ENCODE data around the gene PDCD1.

Gene PDCD1

DNA sequence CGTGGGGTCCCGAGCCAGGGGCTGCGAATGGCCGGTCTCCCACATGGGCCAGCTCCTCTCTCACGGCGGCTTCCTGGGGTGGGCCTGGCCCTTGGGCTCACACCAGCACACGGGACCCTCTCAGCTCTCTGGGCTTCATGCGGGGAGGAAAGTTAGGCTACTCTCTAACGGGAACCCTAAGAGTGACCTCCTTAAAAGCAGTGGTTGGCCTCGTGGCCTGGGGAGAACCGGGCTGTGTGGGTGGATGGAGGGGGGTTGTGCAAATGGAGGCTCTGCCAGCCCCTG, 36.7 kb upstream of the PDCD1 start:
- DNase-seq, result no peak

DNA sequence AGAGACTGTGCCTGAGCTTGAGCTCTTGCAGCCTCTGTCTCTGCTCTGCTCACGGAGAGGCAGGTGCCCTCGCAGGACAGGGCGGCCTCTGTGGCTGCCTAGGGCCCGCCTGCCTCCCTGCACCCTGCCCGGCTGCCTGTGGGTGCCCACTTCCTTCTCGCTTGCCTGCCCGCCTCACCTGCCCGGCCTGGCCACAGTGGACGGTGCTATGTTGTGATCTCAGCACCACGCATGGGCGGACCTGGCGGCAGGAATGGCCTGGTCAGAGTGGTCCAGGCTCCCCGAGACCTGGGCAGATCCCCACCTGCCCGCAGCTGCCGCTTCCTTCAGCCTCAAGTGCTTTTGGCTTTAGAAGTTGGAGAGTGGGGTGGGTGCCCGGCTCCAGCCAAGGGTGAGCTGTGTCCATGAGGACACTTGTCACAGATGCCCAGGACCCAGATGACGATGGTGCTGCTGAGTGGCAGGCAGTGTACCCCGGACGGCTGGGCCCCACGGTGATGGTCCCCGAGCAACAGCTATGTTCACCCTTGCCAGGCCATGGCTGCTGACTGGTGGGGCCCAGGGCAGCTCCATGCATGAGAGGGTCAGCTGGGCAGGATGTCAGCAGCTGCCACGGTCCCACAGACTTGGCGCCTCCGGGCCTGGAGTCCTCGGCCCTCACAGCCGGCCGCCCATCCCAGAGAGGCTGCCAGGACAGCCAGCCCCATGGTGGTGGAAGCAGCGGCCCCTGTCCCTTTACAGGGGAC, 36.2 kb upstream of the PDCD1 start:
- no peak for DNase-seq

DNA sequence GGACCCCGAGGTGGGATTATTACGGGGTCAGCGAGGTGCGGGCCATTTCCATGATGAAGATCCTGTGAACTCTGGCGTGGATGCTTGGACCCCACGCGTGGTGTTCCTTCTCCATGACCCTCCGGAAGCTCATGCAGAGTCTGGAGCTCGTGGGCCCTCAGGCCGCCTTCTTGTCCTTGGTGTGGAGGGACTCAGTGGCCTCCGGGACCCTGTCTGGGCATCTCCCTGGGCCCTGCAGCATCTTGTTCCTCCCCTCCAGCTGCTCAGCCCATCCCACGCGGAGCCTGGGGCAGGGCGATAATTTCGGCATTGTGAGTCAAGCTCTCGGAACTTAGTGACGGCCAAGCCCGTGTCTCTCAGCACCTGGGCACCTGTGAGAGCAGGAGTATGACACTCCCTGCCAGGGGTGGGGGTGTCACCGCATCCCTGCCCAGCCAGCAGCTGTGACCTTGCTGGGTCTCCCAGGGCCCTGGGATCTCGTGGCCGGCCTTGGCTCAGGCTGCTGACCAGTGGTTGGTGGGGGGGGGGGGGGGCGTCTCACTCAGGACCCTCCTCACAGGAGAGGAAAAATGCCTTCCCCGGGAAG, 35.5 kb upstream of the PDCD1 start:
- DNase-seq, result no peak

DNA sequence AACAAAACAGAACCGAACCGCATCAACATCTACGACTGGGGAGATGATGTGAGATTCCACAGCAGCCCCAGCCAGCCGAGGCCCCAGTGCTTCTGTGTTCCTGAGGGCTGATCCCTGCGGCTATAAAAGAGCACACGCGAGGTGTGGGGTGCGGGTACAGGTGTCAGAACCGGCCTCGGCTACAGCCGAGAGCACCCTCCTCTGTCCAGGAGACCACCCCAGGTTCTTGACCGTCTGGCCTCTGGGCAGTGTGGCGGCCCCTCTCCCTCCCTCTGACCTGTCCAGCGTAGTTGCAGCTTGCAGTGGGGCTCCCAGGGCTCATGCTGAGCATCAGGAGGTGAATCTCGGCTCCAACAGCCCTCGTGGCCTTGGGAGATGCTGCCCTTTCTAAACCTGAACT, 34.6 kb upstream of the PDCD1 start:
- DNase-seq, result no peak

DNA sequence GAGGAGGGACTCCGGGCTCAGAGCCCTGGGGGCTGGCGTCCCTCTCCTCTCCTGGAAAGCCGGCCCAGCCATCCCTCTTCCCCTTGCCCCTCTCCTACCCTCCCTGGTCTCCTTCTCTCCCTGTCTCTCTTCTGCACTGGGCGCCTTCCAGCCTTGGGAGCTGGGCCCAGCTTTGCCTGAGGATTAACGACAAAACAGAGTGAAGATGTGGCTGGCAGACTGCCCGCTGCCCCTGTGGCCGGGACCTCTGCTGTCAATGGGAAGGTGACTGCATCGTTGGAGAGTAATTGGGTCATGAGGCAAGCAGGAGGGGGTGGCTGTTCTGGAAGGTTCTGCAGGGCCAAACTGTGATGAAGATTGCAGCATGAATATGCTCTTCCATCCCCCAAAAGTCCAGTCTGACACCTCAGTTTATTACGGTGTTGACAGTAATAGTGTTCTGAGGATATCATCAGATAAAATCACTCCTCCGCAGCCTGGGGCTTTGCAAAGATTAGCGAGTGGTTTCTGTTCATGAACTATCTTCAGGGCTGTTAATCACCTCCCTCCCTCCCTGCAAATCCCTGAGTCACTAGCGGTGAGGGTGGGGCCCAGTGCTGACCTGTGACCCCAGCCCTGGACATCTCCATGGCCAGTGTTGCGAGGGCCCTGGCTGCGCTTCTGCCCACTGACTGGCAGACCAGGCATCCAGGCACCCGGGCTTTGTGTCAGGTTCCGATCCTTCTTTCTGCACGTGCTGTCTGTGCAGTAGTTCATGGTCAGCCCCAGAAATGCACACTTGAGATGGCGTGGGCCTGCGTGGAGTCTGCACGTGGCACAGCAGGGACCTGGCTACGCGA, 33.8 kb upstream of the PDCD1 start:
- DNase-seq, result no peak

DNA sequence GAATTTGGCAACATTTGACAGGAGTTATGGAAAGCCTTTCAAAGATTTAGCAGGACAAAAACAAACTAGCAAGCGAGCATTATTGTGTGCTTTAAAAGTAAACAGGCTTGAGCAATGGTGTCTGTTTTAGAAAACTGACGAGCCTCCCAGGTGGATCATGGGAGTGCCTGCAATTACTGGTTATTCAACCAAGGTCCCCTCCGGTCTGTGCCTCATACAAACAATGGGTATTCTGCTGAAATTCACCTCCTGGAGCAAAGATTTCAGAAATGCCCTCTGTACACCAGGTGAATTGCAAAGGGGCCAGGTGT, 33.2 kb upstream of the PDCD1 start:
- no peak for DNase-seq

DNA sequence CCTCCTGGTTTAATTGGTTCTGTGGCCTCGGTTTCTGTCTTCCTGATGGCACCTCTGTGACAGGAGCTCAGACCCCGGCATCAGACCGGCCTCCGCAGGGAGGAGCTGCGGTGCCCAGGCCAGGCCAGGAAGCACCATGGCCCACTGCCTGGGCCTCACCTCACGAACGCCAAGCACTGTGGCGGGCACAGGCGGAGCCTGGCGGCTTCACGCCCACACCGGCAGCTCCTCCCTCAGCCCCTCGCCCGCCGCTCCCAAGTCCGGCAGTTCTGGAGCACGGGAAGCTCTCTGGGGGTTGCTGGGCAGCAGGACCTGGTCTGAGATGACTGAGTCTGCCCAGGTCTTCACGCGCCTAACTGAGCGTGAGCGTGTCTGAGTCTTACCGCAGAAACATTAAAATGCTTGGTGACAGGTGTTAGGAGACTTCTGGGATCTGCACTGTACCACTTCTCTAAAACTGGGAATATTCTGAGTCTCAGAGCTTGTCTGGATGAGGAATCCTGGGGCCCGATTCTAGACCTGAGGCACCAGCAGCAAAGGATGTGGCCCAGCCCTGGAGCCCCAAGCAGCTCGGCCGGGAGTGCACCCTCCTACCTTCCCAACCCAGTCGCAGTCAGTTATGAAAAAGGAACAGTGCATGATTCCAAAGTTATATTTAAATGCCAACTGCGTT, 32.8 kb upstream of the PDCD1 start:
- DNase-seq, result no peak

DNA sequence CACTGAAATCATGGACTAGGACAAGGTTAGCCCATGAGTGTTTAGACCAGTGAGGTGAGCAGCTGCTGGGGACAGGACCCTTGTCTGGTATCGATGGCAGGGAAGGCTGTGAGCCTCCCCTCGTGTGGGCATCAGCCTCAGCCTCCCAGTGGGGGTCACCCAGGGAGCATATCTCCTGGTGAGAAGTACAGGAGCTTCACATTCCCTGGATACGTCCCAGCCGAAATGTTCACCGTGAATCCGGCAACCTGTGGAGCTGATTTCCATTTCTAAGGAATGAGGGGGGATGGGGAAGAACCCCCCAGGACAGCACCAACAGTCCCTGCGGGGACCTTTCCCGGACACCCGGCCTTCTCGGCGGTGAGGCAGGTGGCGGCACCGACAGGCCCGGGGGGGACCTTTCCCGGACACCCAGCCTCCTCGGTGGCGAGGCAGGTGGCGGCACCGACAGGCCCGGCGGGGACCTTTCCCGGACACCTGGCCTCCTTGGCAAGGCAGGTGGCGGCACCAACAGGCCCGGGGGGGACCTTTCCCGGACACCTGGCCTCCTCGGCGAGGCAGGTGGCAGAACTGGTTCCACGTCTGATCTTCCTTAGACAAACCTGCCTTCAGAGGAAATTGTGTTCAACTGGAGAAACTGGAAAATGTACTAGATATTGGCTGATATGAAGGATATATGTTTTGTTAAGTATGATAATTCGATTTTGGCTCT, 32.0 kb upstream of the PDCD1 start:
- DNase-seq, result no peak

DNA sequence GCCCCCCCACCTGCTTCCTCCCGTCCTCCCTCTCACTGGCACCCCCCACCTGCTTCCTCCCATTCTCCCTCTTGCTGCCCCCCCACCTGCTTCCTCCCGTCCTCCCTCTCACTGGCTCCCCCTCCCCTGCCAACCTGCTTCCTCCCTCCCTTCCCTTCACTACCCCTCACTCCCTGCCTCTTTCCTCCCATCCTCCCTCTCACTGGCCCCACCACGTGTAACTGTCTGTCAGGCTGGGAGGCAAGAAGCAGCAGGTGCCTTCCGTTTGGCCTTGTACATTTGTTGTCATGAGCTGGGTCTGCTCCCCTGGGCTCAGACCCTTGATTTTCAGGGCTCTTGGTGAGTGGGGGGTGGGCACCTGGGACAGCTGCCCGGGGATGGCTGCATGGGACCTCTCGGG, 29.9 kb upstream of the PDCD1 start:
- DNase-seq, result no peak

DNA sequence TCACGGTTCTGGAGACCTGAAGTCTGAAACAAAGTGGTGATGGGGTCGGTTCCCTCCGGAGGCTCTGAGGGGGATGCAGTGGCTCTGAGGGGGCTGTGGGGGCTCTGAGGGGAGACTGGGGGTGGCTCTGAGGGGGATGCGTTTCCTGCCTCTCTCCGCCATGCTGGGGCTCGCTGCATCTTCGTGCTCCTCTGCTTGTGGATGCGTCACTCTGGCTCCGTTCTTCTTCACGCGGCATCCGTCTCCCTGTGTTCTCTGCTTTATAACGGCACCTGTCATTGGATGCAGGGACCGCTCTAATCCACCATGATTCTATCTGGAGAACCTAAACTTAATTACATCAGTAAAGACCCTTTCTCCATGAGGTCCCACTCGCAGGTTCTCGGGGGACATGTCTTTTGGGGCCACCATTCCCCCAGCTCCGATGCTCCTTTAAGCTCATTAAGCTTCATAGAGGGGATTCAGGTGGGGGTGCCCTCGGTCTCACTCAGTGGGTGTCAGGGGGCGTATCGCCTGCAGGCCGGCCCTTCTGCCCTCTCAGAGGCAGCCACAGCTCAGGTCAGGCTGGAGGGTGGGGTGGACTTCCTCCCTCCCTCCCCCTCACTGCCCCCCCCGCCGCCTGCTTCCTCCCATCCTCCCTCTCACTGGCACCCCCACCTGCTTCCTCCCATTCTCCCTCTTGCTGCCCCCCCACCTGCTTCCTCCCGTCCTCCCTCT, 29.3 kb upstream of the PDCD1 start:
- no peak for DNase-seq

DNA sequence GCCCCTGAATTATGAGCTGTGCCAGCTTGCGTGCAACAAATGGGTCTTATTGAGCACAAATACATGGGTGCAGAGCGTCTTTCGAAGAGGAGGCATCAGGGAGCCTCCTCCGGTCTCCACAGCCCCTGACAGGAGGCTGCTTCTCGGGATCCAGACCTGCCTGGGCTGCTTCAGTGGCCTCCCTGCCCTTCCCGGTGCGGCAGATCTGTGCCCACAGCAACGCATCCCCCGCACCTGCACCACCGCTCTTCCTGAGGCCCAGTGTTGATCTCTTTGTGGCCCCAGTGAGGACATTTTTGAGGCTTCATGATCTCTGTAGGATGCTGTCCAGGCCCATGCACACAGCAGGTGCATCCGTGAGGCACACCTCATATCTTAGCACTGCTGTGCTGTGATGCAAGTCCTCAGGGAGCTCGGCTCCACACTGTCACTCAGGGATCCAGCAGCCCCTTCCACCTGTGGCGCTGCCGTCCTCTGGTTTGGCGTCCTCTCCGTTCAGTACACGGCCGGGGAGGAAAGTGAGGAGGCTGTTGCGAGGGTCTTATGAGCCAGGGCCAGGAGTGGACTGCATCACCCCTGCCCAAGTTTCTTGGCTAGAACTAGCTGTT, 28.2 kb upstream of the PDCD1 start:
- DNase-seq, result no peak

DNA sequence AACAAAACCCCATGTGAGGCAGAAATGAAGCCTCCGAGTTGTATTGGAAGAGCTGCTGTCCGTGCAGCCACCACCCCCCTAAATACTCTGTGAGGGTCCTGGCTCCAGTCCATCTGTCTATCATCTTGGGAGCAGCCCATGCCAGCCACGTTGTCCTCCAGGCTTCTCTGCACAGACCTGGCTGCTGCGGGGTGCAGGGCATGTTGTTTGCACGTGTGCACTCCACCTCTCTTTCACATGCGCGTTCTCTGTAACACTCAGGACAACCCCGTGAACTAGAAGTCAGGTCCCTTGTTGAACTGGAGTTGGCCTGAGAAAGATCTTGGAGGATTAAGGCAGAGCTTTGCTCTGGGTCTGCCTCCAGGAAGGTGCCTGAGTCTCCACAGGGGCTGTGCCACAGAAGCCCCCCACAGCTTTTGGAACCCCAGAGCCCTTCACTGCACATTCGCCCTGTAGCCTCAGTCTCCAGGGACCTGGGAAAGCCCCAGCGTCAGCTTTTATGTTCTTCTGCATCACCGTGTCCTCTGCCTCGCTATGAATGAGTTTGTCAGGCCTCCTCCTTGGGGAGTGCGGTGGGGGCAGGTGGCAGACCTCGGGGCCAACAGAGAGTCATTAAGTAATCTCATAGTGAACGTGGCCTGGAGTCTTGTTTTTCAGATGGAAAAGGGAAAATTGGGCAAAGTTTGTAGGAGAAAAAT, 27.4 kb upstream of the PDCD1 start:
- no peak for DNase-seq

DNA sequence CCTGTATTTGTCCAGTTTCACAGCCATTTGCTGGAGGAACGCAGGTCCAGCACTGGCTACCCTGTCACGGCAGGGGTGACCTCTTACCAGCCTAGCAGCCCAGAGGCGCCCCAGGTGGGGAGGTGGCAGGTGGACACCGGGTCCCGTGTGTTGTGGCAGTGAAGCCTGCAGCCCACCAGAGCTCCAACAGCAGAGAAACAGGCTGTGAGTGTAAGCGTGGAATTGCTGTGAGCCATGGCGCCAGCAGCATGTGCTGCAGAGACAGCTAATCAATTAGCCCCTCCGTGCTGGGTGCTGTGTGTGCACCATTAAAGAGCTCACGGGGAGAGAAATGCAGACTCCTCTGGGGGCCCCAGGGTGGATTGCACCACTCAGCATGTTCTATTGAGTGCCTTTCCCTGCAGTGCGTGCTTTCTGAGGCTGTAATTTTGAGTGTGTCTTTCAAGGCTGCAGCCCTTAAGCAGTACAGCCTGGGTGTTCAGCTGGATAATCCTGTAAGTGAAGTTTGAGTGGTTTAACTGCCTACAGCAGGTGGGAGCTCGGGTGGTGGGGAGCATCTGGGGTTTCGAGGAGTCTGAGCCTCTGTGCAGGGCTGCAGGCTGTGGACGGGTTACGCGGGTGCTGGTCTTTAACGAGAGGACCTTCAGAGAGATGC, 26.7 kb upstream of the PDCD1 start:
- DNase-seq, result no peak

DNA sequence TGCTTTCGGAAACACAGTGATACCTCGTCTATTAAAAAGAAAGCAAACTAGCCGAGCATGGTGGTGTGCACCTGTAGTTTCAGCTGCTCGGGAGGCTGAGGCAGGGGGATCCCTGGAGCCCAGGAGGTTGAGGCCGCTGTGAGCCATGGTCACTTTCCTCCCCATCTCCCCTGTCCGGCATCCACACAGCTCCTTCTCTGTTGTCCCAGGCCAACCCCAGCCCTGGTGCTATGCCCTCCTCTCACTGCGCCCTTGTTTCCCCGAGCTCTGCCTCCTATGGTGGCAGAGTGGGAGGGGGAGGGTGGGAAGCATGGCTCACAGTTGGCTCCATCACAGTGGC, 26.2 kb upstream of the PDCD1 start:
- no peak for DNase-seq

DNA sequence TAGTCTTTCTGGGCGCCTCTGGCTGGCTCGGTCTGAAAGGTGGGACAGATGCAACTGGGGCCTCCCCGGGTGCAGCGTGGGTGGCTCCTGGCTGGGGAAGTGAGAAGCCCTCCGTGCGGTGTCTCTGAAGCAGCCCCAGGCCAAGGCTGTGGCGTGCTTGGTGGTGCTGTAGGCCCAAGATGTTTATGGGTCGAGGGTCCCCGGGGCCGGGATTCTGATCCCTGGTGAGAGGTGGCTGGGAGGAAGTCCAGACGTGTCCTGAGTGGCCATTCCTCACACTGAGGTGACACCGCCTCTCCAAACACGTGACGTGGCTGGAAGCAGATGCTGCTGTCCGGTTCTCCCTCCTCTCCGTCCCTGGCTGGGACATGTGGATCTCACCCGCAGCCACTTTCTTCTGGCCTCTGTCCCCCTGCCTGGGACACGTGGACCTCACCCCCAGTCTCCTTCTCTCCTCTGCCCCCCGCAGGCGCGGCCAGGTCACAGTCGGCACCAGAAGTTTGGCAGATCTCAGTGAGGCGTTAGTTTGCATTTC, 23.5 kb upstream of the PDCD1 start:
- peak; percentile 52 for DNase-seq

DNA sequence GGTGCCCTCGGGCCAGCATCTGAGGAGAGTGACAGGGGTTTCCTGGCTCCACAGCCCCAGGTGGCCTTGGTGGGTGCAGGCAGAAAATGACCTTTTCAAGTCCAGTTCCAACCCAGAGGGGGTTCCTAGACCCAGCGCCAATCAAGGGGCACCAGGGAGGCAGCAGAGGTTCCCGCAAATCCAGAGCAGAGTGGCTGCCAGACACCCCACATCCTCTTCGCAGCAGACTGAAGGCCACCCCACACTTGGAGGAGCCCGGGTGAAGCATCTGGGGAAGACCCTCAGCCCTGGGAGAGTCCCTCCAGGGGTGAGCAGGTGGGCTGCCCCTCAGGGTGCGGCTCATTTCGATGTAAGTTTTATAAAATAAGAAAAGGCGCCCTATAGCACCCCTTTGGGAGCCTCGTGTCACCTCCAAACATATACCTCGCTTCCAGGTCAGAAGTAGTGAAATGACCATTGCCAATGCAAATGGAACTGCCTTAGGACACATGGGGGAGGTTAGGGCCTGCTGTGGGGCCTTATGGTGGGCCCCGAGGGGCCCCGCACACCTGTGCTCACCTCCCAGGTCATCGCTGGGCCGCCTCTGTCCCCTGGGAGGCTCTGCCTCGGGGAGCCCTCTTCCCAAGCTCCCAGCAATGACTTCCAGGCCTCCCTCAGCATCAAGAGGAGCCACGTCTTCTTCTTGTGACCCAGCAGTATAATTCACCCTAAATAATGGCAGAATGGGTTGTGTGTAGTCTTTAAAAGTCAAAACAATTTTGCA, 21.8 kb upstream of the PDCD1 start:
- no peak for DNase-seq

DNA sequence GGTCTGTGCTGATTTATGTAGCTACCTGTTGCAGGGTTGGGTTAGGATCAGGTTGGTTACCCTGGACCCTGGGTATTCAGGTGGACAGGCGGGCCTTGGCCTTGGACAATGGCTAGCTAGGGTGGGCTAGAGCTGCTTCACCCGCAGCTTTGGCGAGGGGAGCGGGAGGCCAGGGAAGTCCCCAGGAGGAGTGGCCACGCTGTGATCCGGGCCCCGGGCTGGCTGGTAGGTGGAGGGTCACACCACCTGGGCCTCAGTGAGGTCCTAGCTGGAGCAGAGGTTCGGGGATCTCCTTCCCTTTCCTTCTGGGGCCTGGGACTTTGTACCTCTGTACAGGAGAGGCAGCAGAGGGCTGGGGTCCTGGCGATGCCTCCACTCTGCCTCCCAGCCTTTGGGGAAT, 20.6 kb upstream of the PDCD1 start:
- DNase-seq, result no peak

DNA sequence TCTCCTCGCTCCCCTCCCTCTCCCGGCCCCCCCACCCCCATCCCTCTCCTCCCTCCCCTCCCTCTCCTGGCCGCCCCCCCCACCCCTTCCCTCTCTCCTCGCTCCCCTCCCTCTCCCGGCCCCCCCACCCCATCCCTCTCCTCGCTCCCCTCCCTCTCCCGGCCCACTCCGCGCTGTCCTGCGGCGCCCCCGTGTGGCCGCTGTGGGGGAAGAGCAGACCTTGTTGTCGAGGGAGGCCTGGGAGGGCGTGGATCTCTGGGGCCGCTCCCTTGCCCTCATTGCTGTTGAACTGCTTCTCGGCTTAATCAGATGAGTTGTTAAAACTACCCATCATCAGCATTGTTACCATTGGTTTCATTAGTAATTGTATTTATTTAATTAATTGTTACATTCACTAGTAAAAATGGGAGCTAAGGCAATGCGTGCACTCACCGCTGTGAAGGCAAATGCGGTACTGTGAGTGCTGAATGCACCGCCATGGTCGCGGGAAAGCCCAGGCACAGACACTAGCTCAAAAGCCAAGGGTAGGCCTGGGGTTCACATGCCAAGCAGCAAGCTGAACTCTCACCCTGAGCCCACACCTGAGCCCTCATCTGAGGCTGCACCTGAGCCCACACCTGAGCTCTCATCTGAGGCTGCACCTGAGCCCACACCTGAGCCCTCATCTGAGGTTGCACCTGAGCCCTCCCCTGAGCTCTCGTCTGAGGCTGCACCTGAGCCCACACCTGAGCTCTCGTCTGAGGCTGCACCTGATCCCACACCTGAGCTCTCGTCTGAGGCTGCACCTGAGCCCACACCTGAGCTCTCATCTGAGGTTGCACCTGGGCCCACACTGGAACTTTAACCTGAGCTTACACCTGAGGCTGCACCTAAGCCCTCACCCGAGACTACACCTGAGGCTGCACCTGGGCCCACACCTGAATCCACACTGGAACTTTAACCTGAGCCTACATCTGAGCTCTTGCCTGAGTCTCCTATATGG, 19.6 kb upstream of the PDCD1 start:
- peak; percentile 52 for DNase-seq

DNA sequence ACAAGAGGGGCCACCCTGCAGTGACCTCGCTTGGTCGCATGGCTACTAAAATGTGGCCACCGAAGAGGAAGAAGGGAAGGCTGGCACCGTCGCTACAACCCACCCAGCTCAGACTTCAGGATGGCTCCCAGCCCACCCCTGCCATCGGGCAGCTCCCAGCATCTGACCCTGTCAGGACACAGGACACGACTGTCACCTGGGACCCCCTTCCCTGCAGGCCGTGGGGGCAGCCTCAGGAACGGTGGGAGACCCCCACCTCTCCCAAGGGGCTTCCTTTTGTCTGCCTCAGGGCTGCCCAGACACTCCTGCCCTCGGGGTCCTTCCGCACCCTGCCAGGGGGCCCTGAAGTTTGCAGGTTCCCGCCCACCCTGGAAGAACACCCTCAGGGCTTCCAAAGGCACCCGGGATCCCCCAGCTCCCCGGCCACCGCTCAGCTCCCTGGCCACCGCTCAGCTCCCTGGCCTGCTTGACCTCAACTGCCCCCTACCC, 18.5 kb upstream of the PDCD1 start:
- no peak for DNase-seq
